HG02840 (cell line): ENCODE results near the gene SLC44A5.
"Not testable (repeated sequence)": the region's sequence is repeated elsewhere in the genome, so short reads cannot be mapped to it uniquely, and the experiment has no call there.

Experiments
- ATAC-seq: cut with Tn5 transposase; IDR thresholded peaks from one replicate; pipeline ENCODE4 v1.9.1; 2021; ENCODE audit warnings: mild to moderate bottlenecking, moderate library complexity, moderate number of reproducible peaks; ENCODE audit not compliant: unreplicated experiment, low FRiP score

SLC44A5 gene

DNA sequence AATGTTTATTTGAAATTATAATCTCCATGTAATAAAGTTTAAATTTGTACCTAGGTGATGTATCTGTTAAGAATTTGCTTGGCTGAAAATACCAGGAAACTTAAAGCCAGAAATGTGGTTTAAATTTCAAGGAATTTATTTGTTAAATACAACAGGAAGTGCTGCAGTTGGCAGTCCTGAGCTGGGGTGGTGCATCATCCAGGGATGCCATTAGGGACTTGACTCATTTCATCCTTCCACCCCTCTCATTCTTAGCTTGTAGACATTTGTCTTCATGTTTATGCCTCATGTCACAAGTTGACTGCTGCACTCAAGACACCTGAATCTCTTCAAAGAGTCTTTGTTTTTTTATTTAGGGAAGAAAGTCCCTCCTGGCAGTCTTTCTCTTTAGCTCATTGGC is 300.8 kb downstream of the SLC44A5 start:
- no peak for ATAC-seq

DNA sequence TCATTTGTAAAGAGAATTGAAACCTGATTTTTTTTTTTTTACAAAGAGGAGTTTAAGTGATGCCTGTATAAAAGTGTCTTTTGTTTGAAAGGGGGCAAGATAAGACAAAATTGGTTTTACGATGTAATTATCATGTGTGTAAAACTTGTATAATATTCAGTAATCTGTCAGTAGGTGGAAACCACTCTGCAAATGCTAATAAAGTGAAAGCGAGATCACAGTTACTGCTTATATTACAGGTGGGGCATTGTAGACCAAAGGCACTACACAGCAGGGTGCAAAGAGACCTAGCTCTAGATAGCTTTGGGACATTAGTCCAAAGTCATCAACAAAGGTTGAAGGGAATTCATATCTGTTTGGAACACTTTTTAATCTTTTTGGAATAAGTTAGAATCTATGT is 302.5 kb downstream of the SLC44A5 start:
- no peak for ATAC-seq

DNA sequence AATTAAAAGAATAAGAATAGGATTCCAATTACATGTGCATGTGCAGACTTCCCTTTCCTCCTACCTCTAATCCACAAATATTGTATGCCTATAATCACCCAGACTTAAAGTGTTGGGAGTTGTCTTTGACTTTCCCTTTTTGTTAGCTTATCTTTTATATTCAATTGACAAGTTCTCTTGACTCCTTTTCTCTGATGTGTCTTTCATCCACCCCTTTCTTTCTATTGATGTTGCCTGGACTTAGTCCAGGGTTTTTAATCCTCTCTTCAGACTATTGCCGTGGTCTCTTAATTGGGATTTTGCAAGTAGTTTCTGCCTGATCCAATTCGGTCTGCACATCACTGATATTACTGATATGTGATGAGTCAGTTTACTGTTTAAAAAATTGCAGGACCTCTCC is 305.9 kb downstream of the SLC44A5 start:
- ATAC-seq = no peak

DNA sequence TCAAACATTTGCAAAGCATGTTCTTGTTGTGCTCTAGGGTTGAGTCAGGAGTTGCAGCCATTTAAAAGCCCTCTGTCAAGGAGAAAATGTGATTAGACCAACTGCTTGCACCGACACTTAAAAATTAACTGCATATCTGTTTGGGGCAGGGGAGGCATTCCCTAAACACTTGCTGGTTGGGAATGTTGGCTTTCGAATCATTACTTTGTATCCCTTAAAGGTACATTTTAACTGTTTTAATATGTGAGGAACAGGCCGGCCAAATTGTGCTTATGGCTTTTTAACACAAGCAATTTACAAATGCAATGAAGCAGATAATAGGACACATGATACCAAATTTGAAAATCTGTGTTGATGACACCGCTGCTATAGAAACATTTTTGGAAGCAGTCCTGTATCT is 317.6 kb downstream of the SLC44A5 start:
- no peak for ATAC-seq

DNA sequence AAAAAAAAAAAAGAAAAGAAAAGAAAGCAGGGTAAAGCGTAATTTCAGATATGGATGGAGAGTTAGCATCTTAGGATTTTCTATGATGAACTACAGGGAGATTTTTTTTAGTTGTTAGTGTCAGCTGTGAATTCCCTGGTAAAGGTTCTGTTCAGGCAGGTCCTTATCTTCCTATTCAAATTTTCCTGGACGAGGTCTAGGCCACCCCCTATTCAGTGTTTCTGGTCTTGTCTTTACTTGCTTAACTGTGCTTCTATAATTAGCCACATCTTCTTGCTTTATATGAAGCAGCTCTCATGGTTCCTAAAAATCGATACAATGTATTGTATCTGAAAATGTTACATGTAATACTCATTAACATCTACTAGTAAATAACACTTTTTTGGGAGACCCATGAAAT is 318.9 kb downstream of the SLC44A5 start:
- no peak for ATAC-seq

DNA sequence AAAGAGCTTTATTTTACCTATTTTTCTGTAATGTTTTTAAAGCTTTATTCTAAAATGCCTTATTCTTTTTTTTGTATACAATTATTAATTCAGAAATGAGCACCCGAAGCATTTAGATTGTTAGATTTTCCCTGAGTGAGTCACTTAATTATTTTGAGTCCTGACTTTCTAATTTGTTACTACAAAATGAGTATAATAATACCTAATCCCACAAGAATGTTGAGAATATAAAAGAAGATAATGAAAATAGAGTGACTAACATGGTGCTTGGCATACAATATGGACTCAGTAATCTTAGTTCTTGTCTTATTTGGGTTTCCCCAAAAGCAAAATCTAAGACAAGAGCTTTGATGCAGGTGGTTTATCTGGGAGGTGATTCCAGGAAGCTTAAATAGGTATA is 334.5 kb downstream of the SLC44A5 start:
- no peak for ATAC-seq

DNA sequence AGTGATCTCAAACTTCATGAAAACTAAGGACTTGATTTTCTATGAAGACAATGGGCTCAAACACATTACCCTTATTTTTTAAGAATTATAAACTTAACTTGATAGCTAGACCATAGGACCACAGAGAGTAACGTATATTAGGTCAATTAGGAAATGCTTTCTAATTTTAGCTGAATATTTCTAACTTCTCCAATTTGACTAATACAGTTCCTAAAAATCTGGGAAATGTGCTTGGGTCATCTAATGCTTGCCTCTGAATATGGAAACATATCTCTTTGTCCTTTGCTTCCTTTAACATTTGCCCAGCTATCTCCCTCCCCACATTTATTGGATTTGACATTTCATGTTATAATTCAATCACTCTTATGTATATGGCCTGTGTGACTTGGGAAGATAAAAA is 335.3 kb downstream of the SLC44A5 start:
- ATAC-seq = no peak

DNA sequence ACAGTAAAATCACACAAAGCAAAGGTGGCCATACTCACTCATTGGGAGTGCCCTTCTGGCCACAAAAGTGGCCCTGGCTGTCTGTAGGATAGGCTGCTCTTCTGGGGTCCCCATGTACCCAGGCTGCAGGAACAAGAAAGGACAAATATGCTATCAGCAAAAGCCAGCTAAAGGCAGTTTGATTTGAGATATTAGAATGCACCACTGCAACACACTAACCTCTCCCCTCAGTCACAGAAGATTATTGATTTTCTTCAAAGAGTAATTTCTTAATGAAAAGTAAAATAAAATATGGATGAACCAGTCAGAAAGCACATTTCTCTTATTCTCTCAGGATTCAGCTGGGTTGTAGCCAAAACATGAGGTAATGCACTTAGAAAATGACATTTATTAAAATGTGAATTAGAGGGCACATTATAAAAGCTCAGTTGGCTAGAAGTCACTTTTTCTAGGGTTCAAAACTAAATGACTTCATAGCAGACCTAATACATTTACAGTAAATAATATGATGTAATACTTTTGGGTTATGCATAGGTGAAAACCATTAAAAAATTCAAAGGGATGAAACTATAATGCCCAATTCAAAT is 335.9 kb downstream of the SLC44A5 start:
- no peak for ATAC-seq

DNA sequence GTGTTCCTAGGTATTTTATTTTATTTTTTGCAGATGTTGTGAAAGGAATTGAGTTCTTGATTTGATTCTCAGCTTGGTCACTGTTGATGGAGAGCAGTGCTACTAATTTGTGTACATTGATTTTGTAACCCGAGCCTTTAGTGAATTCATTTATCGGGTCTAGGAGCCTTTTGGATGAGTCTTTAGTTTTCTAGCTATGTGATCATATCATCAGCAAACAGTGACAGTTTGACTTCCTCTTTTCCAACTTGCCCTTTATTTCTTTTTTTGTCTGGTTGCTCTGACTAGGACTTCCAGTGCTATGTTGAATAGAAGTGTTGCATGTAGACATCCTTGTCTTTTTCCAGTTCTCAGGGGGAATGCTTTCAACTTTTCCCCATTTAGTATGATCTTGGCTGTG is 337.8 kb downstream of the SLC44A5 start:
- ATAC-seq = no peak

DNA sequence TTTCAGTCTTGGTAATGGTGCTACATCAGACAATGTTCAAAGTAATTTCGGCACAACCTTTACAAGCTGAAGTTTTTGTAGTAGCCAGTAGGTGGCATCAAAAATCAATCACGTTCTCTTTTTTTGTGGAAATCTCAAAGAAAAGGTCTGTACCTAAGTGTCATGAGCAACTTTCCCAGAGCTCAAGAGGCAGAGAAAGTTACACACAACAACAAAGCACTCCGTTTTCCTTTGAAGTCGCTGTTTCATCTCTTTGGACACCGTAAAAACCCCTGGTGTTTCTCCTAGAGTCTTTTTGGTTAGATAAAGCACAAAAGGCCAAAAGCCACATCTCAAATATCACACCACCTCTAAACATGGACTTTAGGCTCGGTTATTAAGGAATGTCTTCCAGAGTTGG is 345.1 kb downstream of the SLC44A5 start:
- no peak for ATAC-seq

DNA sequence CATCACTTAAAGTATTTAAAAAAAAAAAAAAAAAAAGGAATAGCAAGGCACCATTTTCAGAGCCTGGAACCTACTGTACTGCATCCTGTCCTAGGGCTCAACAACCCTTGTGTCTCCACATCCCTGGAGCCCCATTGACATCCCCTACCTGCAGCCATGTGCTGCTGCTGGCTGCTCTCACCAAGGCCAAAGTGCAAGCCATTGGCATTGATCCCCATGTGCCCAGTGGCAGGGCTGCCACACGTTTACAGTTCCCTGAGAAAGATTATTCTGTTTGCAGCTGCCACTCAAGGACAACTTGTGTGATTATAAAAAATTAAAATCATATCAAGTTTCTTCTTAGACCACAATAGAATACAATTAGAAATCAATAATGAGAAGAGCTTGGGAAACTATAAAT is 346.8 kb downstream of the SLC44A5 start:
- ATAC-seq = no peak

DNA sequence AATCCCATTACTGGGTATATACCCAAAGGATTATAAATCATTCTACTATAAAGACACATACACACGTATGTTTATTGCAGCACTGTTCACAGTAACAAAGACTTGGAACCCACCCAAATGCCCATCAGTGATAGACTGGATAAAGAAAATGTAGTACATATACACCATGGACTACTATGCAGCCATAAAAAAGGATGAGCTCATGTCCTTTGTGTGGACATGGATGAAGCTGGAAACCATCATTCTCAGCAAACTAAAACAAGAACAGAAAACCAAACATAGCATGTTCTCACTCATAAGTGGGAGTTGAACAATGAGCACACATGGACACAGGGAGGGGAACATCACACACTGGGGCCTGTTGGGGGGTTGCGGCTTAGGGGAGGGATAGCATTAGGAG is 347.3 kb downstream of the SLC44A5 start:
- not testable (repeated sequence) for ATAC-seq

DNA sequence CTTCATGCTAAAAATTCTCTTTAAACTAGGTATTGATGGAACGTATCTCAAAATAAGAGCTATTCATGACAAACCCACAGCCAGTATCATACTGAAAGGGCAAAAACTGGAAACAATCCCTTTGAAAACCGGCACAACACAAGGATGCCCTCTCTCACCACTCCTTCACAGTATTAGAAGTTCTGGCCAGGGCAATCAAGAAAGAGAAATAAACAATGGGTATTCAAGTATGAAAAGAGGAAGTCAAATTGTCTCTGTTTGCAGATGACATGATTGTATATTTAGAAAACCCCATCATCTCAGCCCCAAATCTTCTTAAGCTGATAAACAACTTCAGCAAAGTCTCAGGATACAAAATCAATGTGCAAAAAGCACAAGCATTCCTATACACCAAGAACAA is 349.0 kb downstream of the SLC44A5 start:
- ATAC-seq = not testable (repeated sequence)

DNA sequence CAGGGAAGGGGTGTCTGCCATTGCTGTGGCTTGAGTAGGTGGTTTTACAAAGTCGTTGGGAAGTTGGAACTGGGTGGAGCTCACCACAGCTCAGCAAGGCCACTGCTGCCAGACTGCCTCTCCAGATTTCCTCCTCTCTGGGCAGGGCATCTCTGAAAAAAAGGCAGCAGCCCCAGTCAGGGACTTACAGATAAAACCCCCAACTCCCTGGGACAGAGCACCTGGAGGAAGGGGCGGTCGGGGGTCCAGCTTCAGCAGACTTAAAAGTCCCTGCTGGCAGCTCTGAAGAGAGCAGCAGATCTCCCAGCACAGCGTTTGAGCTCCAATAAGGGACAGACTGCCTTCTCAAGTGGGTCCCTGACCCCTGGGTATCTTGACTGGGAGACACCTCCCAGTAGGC is 352.6 kb downstream of the SLC44A5 start:
- no peak for ATAC-seq

DNA sequence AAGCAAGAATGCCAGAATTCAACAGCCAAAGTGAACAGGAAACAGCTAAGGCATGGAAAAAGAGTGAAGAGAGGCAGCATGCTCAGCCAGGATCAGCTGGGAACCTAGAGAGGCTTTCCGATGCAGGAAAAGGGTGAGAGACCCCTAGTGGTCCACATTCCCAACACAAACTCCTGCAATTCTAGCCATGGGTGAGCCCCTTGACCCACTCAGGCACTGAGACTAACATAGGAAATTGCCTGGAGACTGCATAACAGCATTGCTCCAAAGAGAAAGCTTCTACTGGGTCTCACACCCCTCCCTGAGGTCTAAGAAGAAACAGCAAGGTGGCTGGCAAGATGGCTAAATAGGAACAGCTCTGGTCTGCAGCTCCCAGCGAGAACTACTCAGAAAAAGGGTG is 353.5 kb downstream of the SLC44A5 start:
- no peak for ATAC-seq

DNA sequence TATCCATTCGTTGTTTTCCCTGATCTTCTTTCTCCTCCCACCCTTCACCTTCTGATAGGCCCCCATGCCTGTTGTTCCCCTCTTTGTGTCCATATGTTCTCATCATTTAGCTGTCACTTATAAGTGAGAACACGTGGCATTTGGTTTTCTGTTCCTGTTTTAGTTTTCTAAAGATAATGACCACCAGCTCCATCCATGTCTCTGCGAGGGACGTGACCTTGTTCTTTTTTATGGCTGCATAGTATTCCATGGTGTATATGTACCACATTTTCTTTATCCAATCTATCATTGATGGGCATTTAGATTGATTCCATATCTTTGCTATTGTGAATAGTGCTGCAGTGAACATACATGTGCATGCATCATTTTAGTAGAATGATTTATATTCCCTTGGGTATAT is 360.8 kb downstream of the SLC44A5 start:
- ATAC-seq = not testable (repeated sequence)

DNA sequence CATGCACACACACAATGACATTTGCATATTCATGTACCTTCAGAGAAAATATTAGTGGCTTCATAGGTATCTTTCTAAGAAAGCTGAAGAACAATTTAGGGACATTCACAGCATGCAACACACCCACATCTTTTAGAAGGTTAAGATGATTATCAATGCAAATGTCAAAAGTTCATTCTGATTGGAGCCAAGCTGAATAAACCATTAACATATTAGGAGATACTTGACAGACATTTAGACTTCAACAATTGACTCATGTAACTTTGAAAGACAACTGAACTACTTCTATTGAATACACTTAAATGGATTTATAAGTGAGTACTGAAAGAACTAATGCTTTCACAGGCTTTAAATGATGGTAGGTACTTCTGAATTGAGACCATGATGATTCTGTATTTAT is 365.7 kb downstream of the SLC44A5 start:
- ATAC-seq = no peak

DNA sequence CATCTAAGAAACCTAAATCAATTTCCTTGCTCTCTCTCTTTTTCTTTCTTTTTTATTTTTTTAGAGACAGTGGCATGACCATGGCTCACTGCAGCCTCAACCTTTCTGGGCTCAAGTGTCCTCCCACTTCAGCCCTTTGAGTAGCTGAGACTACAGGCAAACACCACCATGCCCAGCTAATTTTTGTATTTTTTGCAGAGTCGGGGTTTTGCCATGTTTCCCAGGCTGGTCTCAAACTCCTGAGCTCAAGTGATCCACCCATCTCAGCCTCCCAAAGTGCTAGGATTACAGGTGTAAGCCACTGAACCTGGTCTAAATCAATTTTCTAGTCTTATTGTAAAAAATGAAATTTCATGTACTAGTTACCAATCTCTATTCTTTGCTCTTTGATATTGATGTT is 367.8 kb downstream of the SLC44A5 start:
- ATAC-seq = no peak

DNA sequence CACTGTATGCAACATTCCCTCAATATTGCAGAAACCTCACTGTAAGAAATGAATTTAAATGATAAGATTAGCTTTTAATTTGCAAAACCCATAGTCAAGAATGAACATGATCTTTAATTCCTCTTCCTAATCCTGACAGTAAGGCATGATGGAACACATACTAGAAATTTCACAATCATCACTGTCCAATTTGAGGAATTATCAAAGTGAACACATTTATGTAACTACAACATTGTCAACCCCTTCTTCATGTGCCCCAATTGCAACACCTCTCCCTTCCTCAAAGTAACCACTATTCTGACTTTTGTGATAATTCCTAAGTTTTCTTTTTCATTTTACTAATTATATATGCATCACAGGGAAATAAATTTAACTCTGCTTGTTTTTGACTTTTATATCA is 373.6 kb downstream of the SLC44A5 start:
- no peak for ATAC-seq

DNA sequence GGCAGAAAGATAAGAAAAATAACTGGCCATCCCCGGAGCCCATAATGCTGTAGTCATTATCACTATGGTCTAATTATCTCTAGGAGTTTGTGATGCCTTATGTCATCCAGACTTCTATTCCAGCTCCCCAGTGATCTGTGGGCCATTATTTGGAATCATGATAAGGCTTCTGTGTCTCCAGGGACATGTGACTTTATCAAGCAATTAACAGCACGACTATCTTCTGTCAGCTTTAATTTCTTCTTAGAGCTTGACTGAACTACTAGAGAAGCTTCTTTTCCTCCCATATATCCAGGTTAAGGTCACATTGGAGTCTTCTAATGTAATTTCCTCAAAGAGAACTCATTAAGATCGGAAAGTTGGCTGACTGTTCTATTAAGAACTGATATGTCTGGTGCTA is 376.4 kb downstream of the SLC44A5 start:
- ATAC-seq = no peak

DNA sequence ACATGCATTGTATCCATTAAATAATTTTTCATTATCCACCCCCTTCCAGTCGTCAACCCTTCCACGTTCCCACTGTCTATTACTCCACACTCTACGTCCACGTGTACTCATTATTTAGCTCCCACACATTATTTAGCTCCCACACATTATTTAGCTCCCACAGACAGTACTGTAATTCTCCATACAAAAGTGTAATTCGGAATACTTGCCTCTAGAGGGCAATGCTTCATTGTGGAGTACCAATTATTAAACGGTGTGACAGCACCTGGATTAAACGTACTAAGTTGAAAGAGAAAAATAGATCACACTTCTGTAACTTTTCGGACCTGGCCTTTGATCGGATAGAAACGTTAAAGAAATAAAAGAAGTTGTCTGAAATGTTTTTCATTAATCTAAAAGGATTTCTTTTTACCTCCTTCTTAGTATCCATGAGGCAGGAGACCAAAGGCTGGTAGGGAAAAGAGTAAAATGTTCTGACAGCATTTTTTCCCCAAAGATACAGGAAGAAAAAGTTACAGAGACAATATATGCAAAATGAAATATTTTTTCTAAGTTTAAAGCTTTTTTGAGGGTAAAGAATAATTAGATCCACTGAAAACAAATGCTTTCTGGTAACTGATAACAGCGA is 377.5 kb downstream of the SLC44A5 start:
- ATAC-seq = peak; percentile 85

DNA sequence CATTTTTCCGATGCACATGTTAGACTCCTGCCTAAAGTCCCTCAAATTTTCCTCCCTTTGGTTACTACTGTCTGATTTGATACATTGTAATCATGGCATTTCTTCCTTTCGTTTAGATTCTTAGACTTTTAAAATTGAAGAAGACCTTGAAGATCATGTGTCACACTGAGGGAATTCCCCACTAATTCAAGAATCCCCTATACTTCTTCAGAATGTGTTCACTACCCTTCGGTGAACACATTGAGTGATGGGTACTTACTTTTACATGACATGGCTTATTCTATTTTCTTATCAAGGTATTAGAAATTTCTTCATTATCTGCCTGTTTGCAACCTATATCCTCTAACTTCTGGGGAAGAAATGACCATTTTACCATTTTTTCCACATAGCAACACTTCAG is 390.8 kb downstream of the SLC44A5 start:
- no peak for ATAC-seq

DNA sequence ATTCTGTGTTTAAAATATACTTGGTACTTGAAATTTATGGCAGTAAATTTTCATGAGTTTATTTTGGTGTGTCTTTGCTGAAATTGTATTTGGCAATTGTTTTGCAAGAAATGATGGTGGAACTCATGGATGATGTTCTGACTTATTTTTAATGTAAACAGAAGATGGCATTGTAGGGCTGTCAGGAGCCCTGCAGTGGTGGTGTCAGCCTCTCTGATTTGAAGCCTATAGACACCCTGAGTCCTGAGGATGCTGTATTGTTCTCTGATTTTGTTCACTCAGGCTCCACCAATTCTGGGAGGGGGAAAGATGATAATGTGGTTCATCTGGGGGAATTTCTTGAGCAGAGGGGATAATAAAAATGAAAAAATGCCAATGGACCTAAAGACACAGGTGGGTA is 396.9 kb downstream of the SLC44A5 start:
- no peak for ATAC-seq
